ENCODE data around the gene BABAM1.
A peak's percentile ranks its signal among the peaks of the same experiment; 100 is the strongest.

- TF ChIP-seq POLR2A (IDR thresholded peaks at IDR 0.05; ENCODE audit: low read depth, low read length) (peak; percentile 15; the same call in 1 of the 2 replicates), POLR2AphosphoS5 (IDR thresholded peaks at IDR 0.05; ENCODE audit: low read depth, low read length) (no peak)
Observed at GRCh38 chr19:17306285-17306714, 39.1 kb downstream of the BABAM1 start.
